TTC549 (cell line): ENCODE data around the gene FRMPD4.
"Not testable (repeated sequence)": the region's sequence is repeated elsewhere in the genome, so short reads cannot be mapped to it uniquely, and the experiment has no call there.

Source experiments
- FAIRE-seq: peaks from 2 replicates; lab custom pipeline; 2012; peaks lifted over from hg19 to GRCh38; lab: Jason Lieb, UNC

Gene FRMPD4

DNA sequence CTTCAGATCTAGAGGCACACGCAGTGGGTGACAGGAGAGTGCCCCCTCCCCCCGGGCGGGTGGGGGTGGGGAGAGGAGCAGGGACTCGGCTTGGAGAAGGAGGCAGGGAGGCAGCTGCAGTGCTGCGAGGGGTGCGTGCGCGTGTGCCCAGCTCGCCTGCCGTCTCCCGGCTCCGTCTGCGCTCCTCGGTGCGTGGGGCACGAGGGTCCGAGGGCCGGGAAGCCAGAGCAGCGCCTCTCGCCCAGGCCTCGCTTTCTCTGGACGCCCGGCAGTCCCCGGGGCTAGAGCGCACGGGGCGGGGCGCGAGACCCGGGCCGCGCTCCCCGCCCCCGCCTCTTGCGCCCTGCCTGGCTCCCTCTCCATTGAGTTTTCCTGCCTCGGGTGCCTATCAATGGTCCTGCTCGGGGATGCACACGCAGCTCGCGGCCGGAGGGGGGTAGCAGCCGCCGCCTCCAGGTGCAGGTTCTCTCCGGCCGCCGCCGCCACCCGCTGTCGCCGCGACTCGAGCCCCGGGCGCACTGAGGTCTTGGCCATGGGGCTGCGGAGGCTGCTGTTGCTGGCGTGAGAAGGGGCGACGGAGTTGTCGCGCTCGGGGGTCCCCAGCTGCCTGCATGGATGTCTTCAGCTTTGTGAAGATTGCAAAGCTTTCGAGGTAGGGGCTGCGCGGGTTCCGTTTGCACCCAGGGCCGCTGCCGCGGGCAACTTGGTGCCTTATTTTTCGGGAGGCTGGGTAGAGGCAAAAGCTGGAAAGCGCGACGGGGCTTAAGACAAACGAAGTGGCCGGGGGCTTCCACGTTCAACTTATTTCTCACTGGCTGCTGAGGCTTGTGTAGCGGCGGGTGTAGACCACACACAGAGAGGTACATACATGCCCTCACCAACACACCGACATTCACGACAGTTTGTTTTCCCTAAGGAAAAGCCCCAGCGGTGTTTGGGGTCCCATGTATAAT, at the start of gene FRMPD4:
FRMPD4 (plus strand) TSS at position 113 of the 953 bp plus-strand sequence; CDS start at position 612, 499 bp downstream.
- no peak for FAIRE-seq

DNA sequence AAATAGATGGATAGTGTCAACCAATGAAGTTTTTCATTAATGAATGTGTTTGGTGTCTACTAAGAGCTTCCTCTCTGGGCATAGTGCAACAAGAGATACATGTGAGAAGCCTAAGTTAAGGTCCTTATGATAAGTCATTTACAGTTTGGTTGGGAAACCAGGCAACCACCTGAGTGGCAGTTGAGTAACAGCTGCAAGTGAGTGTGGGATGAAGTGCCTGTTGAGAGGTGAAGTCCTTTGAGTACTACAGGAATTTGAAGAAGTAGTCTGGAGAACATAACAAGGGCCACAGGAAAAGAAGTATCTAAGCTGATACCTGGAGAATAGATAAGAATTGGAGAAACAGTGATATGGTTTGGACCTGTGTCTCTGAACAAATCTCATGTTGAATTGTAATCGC, 48.5 kb upstream of the FRMPD4 start:
- FAIRE-seq: no peak

DNA sequence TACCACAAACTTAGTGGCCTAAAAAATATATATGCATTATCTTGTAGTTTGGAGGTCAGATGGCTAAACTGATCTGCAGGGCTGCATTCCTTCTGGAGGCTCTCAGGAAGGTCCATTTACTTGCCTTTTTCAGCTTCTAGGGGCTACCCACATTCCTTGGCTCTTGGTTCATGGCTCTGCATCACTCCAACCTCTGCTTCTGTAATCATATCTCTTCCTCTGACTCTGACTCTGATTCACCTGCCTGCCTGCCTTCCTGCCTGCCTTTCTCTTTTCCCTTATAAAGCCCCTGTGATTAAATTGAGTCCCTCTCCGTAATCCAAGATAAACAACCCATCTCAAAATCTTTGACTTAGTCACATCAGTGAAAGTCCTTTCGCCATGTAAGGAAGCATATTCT, 25.0 kb upstream of the FRMPD4 start:
- FAIRE-seq: no peak

DNA sequence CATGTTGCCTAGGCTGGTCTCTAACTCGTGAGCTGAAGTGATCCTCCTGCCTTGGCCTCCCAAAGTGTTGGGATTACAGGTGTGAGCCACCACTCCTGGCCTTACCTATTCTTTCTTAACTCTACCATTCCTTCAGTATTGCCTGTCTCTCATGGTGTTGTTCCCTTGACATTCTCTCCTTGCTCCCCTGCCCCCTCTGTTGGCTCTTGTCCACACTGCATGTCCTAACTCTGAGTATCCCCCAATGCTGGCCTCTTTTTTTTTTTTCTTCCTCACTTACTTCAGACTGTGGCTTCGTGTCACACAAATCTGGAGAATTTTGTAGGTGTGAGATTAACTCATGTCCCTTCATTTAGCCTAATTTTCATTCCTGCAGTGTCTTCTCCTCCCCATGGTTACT, 22.9 kb upstream of the FRMPD4 start:
- FAIRE-seq: no peak

DNA sequence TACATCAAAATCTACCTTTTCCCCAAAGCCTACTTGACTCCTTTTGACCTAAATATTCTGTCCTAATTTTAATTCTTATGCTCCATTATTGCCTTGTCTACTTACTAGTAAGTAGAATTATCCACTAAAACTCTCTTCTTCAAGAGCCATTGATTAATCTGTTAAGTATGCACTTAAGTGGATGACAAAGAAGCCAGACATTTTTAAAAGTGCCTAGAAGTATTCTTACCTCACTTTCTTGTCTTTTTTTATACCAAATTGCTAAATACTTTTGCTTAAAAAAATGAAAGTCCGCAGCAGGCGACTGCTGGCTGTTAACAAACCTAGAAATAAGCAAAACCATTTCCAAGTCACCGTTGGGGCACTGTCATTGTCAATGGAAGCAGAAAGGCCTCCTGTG, 20.1 kb upstream of the FRMPD4 start:
- no peak for FAIRE-seq

DNA sequence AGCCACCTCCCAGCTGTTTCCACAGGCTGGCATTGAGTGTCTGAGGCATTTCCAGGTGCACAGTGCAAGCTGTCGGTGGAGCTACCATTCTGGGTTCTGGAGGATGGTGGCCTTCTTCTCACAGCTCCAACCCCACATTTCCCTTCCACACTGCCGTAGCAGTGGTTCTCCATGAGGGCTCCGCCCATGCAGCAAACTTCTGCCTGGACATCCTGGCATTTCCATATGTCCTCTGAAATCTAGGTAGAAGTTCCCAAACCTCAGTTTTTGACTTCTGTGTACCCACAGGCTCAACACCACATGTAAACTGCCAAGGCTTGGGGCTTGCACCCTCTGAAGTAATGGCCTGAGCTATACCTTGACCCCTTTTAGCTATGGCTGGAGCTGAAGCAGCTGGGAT, 10.3 kb upstream of the FRMPD4 start:
- FAIRE-seq: no peak

DNA sequence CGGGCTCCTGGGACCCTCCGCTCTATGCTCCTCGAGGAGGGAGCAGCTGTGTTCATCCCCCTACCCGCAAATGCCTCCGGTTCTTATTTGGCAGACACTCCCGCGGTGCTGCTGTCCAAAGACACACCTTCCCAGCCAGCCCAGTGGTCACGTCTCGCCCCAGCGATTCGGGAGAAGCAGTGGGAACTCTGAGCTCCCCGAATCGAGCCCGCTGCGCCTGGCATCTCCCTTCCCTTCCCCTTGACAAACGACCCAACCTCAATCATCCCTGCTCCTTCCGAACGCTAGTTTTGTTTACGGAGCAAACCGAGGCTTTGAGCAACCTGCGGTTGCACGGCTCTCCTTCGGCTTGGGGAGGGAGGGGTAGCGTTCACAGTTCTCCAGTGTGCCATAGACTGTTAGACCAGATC, 317 bp upstream of the FRMPD4 start:
- no peak for FAIRE-seq

DNA sequence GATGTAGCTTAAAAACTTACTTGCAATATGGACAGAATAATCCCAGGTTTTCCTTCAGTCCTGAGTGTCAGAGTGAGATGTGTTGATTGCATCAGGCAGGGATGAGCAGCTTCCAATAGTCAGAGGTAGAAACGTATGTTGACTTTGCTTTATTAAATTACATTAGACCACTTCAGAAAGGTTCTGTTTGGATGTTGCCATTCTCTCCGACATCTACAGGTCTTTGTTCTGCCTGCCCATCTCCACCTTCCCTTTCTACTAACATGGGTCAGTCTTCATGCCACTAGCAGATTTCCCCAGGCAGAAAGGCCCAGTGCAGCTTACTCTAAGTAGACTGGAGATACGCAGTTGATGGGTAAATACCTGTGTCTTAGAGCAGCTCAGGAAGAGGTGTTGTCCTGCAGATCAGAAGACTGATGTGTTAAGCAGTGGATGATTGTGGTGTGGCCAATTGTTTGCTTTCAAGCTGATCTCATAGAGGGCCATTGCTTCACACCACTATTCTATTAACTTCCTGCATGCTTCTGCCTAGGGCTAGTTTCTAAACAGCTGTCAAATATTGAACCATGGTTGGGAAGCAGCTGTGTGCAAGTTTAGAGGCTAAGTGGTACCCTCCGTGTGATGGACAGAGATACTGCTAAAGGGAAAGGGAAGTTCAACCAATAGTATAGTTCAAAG, 1.8 kb downstream of the FRMPD4 start:
- FAIRE-seq: no peak

DNA sequence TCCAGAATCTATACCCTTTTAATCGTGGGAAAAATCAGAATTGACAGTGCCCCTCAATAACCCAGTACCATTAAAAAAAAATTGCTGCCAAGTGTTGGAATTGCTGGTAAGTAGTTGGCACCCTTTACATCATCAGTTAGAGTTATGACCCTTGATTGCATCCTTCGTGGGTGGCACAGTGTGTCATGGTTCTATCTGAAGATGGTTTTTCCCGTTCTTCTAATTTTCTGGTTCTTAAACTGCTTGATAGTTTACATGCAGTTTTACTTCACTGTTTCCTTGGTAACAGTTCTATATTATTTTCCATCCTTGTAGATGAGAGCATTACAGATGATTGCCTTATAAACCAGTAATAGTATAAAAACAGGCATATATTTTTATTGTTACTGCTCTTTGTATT, 3.2 kb downstream of the FRMPD4 start:
- no peak for FAIRE-seq

DNA sequence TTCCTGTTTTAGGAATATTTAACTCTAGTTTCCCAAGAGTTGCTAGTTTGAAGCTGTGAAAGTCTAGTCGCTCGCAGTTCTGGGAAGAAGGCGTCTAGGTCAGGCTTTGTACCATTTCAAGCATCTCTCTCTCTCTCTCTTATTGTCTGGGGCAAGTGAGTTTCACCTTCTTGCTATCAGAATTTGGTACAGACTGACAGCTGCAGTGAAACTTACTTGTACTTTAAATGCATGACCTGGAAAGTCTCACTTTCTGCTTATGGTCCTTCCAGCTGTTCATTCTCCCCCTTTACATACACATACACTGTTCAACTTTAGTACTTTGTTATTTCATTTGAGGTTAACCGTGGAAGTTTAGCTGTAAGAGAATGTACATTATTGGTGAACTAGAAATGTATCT, 4.4 kb downstream of the FRMPD4 start:
- no peak for FAIRE-seq

DNA sequence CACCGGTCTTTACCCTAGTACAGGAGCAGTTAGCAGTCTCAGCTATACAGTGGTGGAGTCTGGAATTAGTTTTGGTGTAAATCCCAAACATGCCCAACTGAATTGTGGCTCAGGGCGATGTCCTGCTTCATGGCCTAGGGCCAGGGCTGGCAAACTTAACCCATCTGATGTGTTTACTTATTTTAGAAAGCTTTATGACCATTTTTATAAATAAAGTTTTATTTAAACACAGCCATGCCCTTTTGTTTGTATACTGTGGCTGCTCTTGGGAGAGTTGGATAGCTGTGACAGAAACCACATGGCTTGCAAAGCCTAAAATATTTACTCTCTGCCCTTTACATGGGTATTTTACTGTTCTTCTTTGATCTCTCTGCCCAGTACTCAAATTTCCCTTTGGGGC, 7.1 kb downstream of the FRMPD4 start:
- FAIRE-seq: no peak

DNA sequence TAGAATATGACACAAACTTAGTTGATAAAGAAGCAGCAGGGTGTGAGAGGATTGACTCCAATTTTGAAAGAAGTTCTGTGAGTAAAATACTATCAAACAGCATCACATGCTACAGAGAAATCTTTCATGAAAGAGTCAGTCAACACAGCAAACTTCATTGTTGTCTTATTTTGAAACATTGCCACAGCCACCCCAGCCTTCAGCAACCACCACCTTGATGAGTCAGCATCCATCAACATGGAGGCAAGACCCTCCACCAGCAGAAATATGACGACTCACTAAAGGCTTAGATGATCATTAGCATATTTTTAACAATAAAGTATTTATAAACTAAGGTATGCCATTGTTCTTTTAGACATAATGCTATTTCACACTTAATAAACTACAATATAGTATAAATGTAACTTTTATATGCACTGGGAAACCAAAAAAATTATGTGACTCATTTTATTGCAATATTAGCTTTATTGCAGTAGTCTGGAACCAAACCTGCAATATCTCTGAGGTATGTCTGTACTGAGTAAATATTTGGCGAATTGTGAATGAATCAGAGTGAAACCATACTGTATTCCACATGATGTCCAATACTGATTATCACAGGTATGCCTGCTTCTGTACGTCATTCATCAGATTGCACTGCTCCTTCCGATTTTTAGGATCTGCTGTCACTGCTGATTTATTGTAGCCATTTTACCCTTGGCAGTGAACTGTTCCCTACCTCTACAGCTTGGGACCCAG, 11.6 kb downstream of the FRMPD4 start:
- no peak for FAIRE-seq

DNA sequence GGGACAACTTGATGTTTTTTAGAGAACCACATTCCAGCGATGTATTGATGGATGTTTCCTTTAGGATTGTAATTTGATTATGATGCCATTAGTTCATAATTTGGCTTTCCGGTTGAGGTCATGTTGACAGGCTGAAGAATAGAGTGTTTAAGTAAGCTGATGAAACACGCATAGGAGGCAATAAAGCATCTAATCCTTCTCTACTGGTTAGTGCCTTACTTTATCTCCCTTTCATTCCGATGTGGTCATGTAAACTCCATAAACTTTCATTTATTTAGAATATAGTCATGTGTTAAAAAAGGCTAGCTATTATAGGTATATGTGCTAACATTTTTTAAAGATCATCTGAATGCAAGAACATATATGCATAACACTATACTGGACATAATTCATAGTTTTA, 15.0 kb downstream of the FRMPD4 start:
- FAIRE-seq: no peak

DNA sequence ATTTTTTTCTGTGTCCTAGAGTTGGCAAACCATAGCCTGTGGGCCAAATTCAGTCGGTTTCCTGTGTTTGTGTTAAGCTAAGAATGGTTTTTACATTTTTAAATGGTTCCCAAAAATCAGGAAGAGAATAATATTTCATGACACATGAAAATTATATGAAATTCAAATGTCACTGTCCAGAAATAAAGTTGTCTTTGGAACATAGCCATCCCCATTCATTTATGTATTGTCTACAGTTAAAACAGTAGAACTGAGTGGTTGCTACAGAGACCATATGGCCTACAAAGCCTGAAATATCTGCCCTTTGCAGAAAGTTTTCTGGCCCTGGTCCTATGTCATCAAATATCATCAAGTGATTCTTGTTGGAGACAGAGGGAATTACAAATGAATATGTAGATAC, 15.5 kb downstream of the FRMPD4 start:
- FAIRE-seq: no peak

DNA sequence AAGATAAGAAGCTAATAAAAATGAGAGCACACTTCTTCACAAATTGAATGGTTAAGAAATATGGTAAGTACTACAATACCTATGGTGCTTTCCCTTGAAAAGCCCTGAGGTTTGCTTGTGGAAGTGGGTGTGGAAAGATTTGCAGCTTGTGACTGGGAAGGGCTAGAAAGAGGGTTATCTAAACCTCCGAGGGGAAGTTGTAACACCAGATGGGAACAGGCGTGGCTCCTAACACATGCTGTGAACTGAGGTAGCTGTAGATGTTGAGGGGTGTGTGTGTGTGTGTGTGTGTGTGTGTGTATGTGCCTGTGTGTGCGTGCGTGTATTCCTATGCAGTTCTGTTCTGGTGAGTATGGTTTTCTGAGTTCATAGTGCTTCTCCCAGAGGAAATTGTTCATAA, 21.5 kb downstream of the FRMPD4 start:
- FAIRE-seq: no peak

DNA sequence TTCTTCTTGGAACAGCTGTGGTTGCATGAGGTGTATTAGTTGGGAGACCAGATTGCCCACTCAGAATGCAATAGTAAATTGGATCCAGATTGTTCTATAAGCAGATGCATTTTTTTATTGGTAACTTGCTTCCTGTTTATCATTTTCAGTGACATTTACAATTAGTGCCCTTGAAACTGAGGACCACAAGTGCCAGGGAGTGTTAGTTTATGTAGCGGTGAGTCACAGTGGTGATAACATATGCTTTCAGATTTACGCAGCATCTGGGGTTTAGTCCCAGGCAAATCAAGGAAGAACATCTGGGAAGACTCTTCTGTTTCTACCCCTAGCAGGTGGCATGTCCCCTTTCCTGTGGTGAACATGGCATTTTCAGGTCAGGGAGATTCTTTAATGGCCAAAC, 24.1 kb downstream of the FRMPD4 start:
- FAIRE-seq: no peak

DNA sequence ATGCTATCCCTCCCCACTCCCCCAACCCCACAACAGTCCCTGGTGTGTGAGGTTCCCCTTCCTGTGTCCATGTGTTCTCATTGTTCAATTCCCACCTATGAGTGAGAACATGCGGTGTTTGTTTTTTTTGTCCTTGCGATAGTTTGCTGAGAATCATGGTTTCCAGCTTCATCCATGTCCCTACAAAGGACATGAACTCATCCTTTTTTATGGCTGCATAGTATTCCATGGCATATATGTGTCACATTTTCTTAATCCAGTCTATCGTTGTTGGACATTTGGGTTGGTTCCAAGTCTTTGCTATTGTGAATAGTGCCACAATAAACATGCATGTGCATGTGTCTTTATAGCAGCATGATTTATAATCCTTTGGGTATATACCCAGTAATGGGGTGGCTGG, 25.9 kb downstream of the FRMPD4 start:
- FAIRE-seq: not testable (repeated sequence)

DNA sequence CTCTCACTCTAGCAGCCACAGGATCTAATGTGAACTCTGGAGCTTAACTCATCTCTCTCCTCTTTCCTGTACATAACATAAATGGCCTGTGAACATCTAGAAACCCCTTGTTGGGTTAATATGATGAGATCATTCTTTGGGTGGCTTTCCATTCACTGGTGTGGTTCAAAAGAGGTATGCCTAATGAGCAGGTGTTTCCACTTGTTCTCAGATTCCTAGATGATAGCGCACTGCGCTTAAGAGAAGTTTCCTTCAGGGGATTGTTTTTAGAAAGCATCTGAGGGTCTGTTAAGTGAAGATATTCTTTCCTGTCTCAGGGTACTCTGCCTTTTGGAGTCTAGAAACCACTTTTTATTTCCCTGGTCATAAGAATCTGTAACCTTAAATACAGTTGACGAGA, 32.5 kb downstream of the FRMPD4 start:
- FAIRE-seq: no peak

DNA sequence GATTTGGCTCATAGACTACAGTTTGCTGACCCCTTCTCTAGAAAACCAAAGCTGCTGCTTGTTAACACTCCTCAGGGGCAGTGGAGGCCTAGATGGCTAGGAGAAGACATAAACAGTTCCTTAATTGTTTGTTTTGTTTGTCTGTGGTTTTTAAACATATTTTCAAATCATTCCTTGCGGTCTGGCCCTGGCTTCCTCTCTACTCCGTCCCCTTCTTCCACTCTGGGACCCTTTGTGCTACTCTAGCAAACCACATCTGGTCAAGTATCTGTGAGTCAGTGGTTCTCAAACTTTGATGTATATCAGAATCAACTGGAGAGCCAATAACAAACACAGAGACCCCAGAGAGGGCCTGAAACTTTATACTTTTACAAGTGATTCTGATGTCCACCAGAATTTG, 36.1 kb downstream of the FRMPD4 start:
- FAIRE-seq: no peak

DNA sequence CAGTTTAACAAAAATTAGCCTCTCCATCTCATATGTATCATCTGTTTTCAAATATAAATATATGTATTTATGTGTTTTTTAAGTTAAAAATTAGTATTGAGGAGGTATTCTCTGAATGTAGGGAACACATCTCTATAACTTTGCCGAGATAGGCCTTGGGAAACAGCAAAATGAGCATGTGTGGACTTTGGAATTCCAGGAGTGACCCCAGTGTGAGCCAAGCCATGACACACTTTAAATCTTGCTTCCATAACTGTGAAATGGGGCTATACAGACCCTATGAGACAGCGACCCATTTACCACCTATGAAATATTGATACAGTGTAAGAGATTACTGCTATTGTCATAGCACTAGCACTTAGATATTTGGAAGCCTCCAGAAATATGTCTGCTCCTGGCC, 58.8 kb downstream of the FRMPD4 start:
- no peak for FAIRE-seq

DNA sequence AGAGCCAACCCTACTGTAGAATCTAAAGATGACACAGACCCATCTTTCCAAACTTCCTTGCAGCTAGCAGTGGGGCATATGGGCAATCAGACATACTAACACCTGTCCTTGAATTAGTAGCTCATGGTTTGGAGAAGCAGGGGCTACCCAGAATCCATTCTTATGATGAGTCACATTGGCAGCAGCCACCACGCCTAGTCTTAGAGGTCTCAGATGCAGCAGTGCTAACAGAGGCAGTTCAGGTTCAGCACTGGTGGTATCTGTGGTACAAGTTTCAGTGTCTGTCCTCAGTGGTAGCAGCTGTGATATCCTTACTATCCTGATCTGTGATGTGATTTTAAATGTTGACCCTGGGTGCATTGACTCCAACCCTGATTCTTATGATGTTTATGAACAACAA, 68.1 kb downstream of the FRMPD4 start:
- FAIRE-seq: no peak

DNA sequence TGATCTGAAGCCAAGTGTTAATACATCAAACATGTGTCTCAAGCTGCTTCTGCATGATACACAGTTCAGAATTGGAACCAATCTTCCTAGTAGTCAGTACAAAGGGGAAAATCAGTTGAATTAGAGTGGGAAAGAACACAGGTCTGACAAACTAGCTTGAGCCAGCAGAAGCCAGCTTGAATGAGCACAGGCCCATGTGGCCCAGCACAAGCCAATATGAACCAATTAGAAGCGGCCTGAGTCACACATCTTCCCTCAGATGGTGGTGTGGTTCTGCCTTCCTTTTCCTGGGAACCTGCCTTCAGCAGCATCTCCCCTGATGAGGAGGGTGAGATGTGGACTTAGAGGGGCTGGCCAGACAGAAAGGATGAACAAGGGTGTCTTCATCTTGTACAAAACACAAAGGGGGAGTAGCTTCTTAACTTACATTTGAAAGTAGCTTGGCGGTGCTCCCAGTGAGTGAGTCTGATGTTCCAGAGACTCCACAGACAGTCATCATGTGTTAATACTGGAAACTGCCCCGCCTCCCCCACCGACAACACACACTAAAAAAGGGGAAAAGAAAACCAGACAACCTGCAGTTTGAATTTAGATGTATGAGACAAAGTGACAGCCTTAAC, 72.0 kb downstream of the FRMPD4 start:
- no peak for FAIRE-seq

DNA sequence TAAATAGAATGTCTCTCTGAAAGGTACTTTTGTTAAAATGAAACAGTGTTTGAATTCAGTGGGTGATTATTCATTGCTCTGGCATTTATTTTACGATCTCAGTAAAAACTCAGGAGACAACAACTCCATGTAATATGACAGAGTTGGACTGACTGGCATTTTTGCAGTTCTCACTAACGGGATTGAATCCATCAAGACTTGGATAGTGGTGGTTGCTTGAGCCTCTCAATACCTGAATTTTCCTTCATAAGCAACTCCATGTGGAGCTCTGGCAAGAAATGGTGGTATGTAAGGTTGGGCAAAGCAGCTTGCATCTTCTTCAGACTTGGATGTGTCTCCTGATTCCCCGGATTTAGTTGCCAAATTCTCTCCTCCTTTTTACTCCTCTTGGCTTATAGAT, 72.7 kb downstream of the FRMPD4 start:
- no peak for FAIRE-seq
